HCT116 (cell line): ENCODE data around the gene ITPR1. TPM values are rescaled to one million over a fixed set of nuclear protein-coding genes. Genes with fewer than 3 reads are reported as not detected.

Experiments
- ATAC-seq: fragments of 200-7000 bp; cut with Tn5 transposase; 2 replicates; pipeline ENCODE4 v1.9.1; 2020; ENCODE audit warnings: mild to moderate bottlenecking, moderate library complexity
- BruUV-seq: library from RNA; stranded (reverse); fragments of 400-500 nt; replicated peaks from 2 replicates; lab custom pipeline; 2021; lab: Mats Ljungman, UMichigan
- CTCF ChIA-PET: fragments of 300-600 bp; sonication (Branson Sonifier 250); formaldehyde crosslinking; loops from one replicate; lab custom pipeline; 2021; ENCODE audit warnings: antibody characterized with exemption; lab: Charles Lee
- POLR2A ChIA-PET: fragments of 300-600, 350-600 bp; sonication (Branson Sonifier 250); formaldehyde crosslinking; loops from one replicate; lab custom pipeline; 2021; ENCODE audit warnings: antibody characterized with exemption; lab: Charles Lee
- RAD21 ChIA-PET, 2 experiments: fragments of 300-600 bp; sonication (Branson Sonifier 250); formaldehyde crosslinking; loops; one replicate each; lab custom pipeline; 2023; ENCODE audit warnings: low total read pairs in 2 of 2; ENCODE audit not compliant: uncharacterized antibody in 2 of 2, unreplicated experiment in 2 of 2, low non-redundant PET in 1 of 2; lab: Charles Lee
- DNase-seq: peaks from one replicate; pipeline ENCODE4 v3.0.0-alpha.2; 2010; ENCODE audit warnings: low read depth, low spot score
- H2AFZ ChIP-seq: fragments of 200-600 bp; shearing (Covaris generic), sonication (generic); 2 replicates; pipeline ENCODE4 v1.6.1; 2017; ENCODE audit warnings: low read depth, mixed run types, mixed read lengths, antibody characterized with exemption, low read length; ENCODE audit not compliant: poor library complexity, severe bottlenecking
- H3K27ac ChIP-seq: 2 replicates; pipeline ENCODE4 v1.5.1; 2012; ENCODE audit warnings: low read depth, low read length
- H3K27me3 ChIP-seq: fragments of 200-600 bp; sonication (generic); 2 replicates; pipeline ENCODE4 v1.6.1; 2016; ENCODE audit warnings: mixed run types, low read length, mixed read lengths; ENCODE audit not compliant: insufficient read depth
- H3K36me3 ChIP-seq, 2 experiments: fragments of 200-500 bp in 1 of 2; fragments of 200-600 bp in 1 of 2; sonication (Bioruptor generic) in 1 of 2; sonication (generic) in 1 of 2; 2 replicates each; pipeline versions ENCODE4 v1.5.1 to v1.6.1; 2014 to 2016; ENCODE audit warnings: low read length in 2 of 2, inconsistent platforms in 1 of 2, mixed read lengths in 1 of 2, mixed run types in 1 of 2; ENCODE audit not compliant: insufficient read depth in 2 of 2, control insufficient read depth in 1 of 2
- H3K4me1 ChIP-seq, 2 experiments: fragments of 200-600 bp in 1 of 2; sonication (generic) in 1 of 2; 2 replicates each; pipeline versions ENCODE4 v1.5.1 to v1.6.1; 2012 to 2017; ENCODE audit warnings: low read length in 2 of 2, inconsistent platforms in 1 of 2, mild to moderate bottlenecking in 1 of 2, mixed read lengths in 1 of 2, mixed run types in 1 of 2, moderate library complexity in 1 of 2; ENCODE audit not compliant: insufficient read depth in 2 of 2, control insufficient read depth in 1 of 2
- H3K4me2 ChIP-seq: fragments of 200-600 bp; sonication (generic); 2 replicates; pipeline ENCODE4 v1.6.1; 2017; ENCODE audit warnings: mixed run types, low read length, mixed read lengths
- H3K4me3 ChIP-seq, 2 experiments: fragments of 200-600 bp in 1 of 2; sonication (generic) in 1 of 2; replicated peaks in 1 of 2; 2 replicates each; pipeline ENCODE4 v1.5.1; 2011 to 2016; ENCODE audit warnings: low read length in 2 of 2, control low read depth in 1 of 2, low read depth in 1 of 2, mild to moderate bottlenecking in 1 of 2, mixed read lengths in 1 of 2, mixed run types in 1 of 2
- H3K79me2 ChIP-seq: fragments of 200-600 bp; sonication (generic); 2 replicates; pipeline ENCODE4 v1.6.1; 2017; ENCODE audit warnings: mild to moderate bottlenecking, mixed run types, low read length, moderate library complexity, mixed read lengths; ENCODE audit not compliant: insufficient read depth
- H3K9ac ChIP-seq: fragments of 200-600 bp; sonication (generic); 2 replicates; pipeline ENCODE4 v1.6.1; 2016; ENCODE audit warnings: low read length, mixed read lengths
- H3K9me2 ChIP-seq: fragments of 200-600 bp; sonication (generic), shearing (Covaris generic); 2 replicates; pipeline ENCODE4 v1.6.1; 2017; ENCODE audit warnings: mixed run types, mild to moderate bottlenecking, moderate library complexity; ENCODE audit not compliant: insufficient read depth
- H3K9me3 ChIP-seq, 2 experiments: fragments of 200-500 bp in 1 of 2; fragments of 200-600 bp in 1 of 2; sonication (Bioruptor generic) in 1 of 2; sonication (generic) in 1 of 2; 2 replicates each; pipeline ENCODE4 v1.6.1; 2014 to 2017; ENCODE audit warnings: low read length in 2 of 2, mixed read lengths in 2 of 2, inconsistent platforms in 1 of 2, low read depth in 1 of 2, mild to moderate bottlenecking in 1 of 2, mixed run types in 1 of 2, moderate library complexity in 1 of 2; ENCODE audit not compliant: control insufficient read depth in 1 of 2, insufficient read depth in 1 of 2
- H4K20me1 ChIP-seq: fragments of 200-600 bp; sonication (generic), shearing (Covaris generic); 2 replicates; pipeline ENCODE4 v1.6.1; 2017; ENCODE audit warnings: mixed run types, mild to moderate bottlenecking, moderate library complexity; ENCODE audit not compliant: insufficient read depth
- CBX3 ChIP-seq: IDR thresholded peaks from 2 replicates; pipeline ENCODE4 v1.6.1; 2012; ENCODE audit warnings: low read depth
- CEBPB ChIP-seq: IDR thresholded peaks from 2 replicates; pipeline ENCODE4 v1.6.1; 2012; ENCODE audit warnings: low read depth
- EGR1 ChIP-seq: IDR thresholded peaks from 2 replicates; pipeline ENCODE4 v1.6.1; 2012; ENCODE audit warnings: low read depth
- EZH2phosphoT487 ChIP-seq: fragments of 200-600 bp; IDR thresholded peaks from 2 replicates; pipeline ENCODE4 v1.6.1; 2018; ENCODE audit warnings: antibody characterized with exemption, borderline replicate concordance
- JUND ChIP-seq: IDR thresholded peaks from 2 replicates; pipeline ENCODE4 v1.6.1; 2012
- RAD21 ChIP-seq: IDR thresholded peaks from 2 replicates; pipeline ENCODE4 v1.6.1; 2012; ENCODE audit warnings: low read depth, mild to moderate bottlenecking
- SIN3A ChIP-seq: IDR thresholded peaks from 2 replicates; pipeline ENCODE4 v1.6.1; 2012; ENCODE audit warnings: low read depth
- YY1 ChIP-seq: IDR thresholded peaks from 2 replicates; pipeline ENCODE4 v1.6.1; 2011; ENCODE audit warnings: low read length, low read depth, moderate library complexity, mild to moderate bottlenecking; ENCODE audit not compliant: insufficient replicate concordance; ENCODE audit errors: extremely low read depth
- ZNF274 ChIP-seq: fragments of 200-500 bp; sonication (Bioruptor generic); IDR thresholded peaks from 2 replicates; pipeline ENCODE4 v1.6.1; 2014; ENCODE audit warnings: mild to moderate bottlenecking, low read depth, low read length, inconsistent platforms
- intact Hi-C: fragments of 100-400 bp; cut with micrococcal nuclease; formaldehyde crosslinking; loops from 2 replicates; pipeline ENCODE4 v1.10.0; 2022
- total RNA-seq: library from RNA; stranded (reverse); gene quantifications from one replicate; pipeline ENCODE4 v1.2.1, GENCODE V29; 2021; ENCODE audit not compliant: unreplicated experiment
- TF ChIP-seq, protein P1 (sequence below): IDR thresholded peaks from 2 replicates; pipeline ENCODE4 v1.6.1; 2011; ENCODE audit warnings: mild to moderate bottlenecking, low read length, moderate library complexity; ENCODE audit not compliant: insufficient replicate concordance; ENCODE audit errors: extremely low read depth

ITPR1 gene
- total RNA-seq, 1 experiment from 2014 or later, result 9.2 TPM

DNA sequence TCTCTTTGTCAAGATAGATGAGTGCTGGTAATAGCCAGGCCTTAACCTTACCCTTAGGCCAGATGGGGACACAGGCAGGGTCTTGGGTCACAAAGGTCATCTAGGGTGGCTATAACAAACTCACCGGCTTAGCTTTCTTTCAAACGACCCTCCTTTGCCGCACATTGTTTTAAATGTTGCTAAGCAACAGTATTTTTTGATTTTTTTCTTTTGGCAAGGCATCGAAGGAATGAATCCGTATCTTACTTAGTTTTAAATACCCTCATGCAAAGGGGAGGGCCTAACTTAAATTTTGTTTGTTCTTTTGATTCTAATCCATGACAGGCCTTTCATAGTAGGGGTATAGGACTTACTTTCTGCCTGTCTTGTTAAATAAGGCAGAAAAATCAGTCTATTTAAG lies 35.2 kb downstream of the ITPR1 start:
- CTCF ChIA-PET, result no interaction called here
- H3K27ac ChIP-seq, result no peak overlapping the region
- ATAC-seq (no peak), DNase-seq (no peak)
- no peak overlapping the region for H3K9ac ChIP-seq
- H3K9me3 ChIP-seq, result no peaks in the 10 kb centered on the region
- H3K27me3 ChIP-seq, result no peaks in the 10 kb centered on the region; the same call in 1 of the 2 replicates
- H3K79me2 ChIP-seq, result no peaks in the 10 kb centered on the region
- H3K4me1 ChIP-seq, result no peaks in the 10 kb centered on the region
- no peak overlapping the region for H3K4me3 ChIP-seq
- H3K9me2 ChIP-seq, result no peaks in the 10 kb centered on the region
- H2AFZ ChIP-seq, result no peak overlapping the region
- intact Hi-C loops, result no loop called here
- no peaks in the 10 kb centered on the region for H3K36me3 ChIP-seq
- RAD21 ChIA-PET, result no interaction called here
- no peak overlapping the region for H3K4me2 ChIP-seq
- no TSS peak for BruUV-seq
- no peaks in the 10 kb centered on the region for H4K20me1 ChIP-seq
- POLR2A ChIA-PET, result no interaction called here
- TF ChIP-seq ZNF274 (no peak), JUND (no peak), RAD21 (no peak), EGR1 (no peak), CBX3 (no peak), CEBPB (no peak), SIN3A (no peak), EZH2phosphoT487 (no peak), YY1 (no peak)
- TF ChIP-seq, protein P1, sequence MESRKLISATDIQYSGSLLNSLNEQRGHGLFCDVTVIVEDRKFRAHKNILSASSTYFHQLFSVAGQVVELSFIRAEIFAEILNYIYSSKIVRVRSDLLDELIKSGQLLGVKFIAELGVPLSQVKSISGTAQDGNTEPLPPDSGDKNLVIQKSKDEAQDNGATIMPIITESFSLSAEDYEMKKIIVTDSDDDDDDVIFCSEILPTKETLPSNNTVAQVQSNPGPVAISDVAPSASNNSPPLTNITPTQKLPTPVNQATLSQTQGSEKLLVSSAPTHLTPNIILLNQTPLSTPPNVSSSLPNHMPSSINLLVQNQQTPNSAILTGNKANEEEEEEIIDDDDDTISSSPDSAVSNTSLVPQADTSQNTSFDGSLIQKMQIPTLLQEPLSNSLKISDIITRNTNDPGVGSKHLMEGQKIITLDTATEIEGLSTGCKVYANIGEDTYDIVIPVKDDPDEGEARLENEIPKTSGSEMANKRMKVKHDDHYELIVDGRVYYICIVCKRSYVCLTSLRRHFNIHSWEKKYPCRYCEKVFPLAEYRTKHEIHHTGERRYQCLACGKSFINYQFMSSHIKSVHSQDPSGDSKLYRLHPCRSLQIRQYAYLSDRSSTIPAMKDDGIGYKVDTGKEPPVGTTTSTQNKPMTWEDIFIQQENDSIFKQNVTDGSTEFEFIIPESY, result no peak
